Natural killer cell (primary cell): ENCODE results near the gene THNSL1. TPM values are rescaled to one million over a fixed set of nuclear protein-coding genes. Genes with fewer than 3 reads are reported as not detected.

ENCODE experiments used
- ATAC-seq, 3 donors: fragments of 150-1000 bp in 2 of 3; fragments of 200-7000 bp in 1 of 3; cut with Tn5 transposase; 1 replicate in 1 of 3; 2 replicates in 2 of 3; pipeline ENCODE4 v1.10.0; 2021; ENCODE audit warnings: mild to moderate bottlenecking in 2 of 3, moderate library complexity in 2 of 3
- DNase-seq, 2 donors: peaks; one replicate each; pipeline versions ENCODE4 v3.0.0 to v3.0.0-alpha.2; 2013 to 2021; ENCODE audit warnings: mixed read lengths in 1 of 2
- H3K27ac ChIP-seq: one replicate; pipeline ENCODE4 v1.5.1; 2013; ENCODE audit warnings: mild to moderate bottlenecking, low read length
- H3K27me3 ChIP-seq: one replicate; pipeline ENCODE4 v1.6.1; 2013; ENCODE audit warnings: low read length; ENCODE audit not compliant: control insufficient read depth, insufficient read depth
- H3K36me3 ChIP-seq: one replicate; pipeline ENCODE4 v1.6.1; 2013; ENCODE audit warnings: low read length; ENCODE audit not compliant: control insufficient read depth, insufficient read depth
- H3K4me1 ChIP-seq: one replicate; pipeline ENCODE4 v1.6.1; 2013; ENCODE audit warnings: low read length; ENCODE audit not compliant: control insufficient read depth, insufficient read depth
- H3K4me3 ChIP-seq: one replicate; pipeline ENCODE4 v1.5.1; 2013; ENCODE audit warnings: low read length
- H3K9me3 ChIP-seq: one replicate; pipeline ENCODE4 v1.6.1; 2013; ENCODE audit warnings: low read length; ENCODE audit not compliant: control insufficient read depth, insufficient read depth
- H3K27ac Mint-ChIP-seq, 2 donors: one replicate each; pipeline ENCODE4 v1.8.0; 2022; ENCODE audit warnings: mild to moderate bottlenecking in 2 of 2, mixed read lengths in 2 of 2, moderate library complexity in 1 of 2
- H3K27me3 Mint-ChIP-seq, 2 donors: one replicate each; pipeline ENCODE4 v1.8.0; 2022; ENCODE audit warnings: low read depth in 2 of 2, mixed read lengths in 2 of 2
- H3K36me3 Mint-ChIP-seq: one replicate; pipeline ENCODE4 v1.8.0; 2022; ENCODE audit warnings: mixed read lengths
- H3K4me1 Mint-ChIP-seq, 2 donors: one replicate each; pipeline ENCODE4 v1.8.0; 2022; ENCODE audit warnings: mixed read lengths in 2 of 2
- H3K4me3 Mint-ChIP-seq: one replicate; pipeline ENCODE4 v1.8.0; 2022; ENCODE audit warnings: mild to moderate bottlenecking, moderate library complexity, mixed read lengths
- H3K9me3 Mint-ChIP-seq, 2 donors: one replicate each; pipeline ENCODE4 v1.8.0; 2022; ENCODE audit warnings: mixed read lengths in 2 of 2
- CTCF ChIP-seq: fragments of 200-600 bp; IDR thresholded peaks from one replicate; pipeline ENCODE4 v1.8.0; 2022; ENCODE audit warnings: antibody characterized with exemption
- WGBS: methylation state at CpG from one replicate; pipeline ENCODE4 v1.1.7; 2013; ENCODE audit warnings: missing lambda C conversion rate; ENCODE audit not compliant: insufficient coverage; 5-methylcytosine and 5-hydroxymethylcytosine counted together
- intact Hi-C: fragments of 100-400 bp; cut with micrococcal nuclease; formaldehyde crosslinking; loops from one replicate; pipeline ENCODE4 v1.14.2; 2022
- total RNA-seq, 4 donors: library from RNA; stranded (reverse); fragments of 120-200 nt in 1 of 4; gene quantifications; one replicate each; pipeline versions ENCODE4 v1.2.3 to v1.2.4, GENCODE V29; 2013 to 2022

The THNSL1 gene
- total RNA-seq, 3 donors from 2014 or later (not counting 1 experiment from before 2014, with no cell fraction given): 1.2 to 2.9 (median 2.3) TPM

GRCh38 chr10:25056726-25057125, 40.3 kb downstream of the THNSL1 start:
- 80% methylated on average over 3 of the region's 3 CpGs for WGBS
- no peaks in the 10 kb centered on the region for H3K36me3 Mint-ChIP-seq
- intact Hi-C loops: no loop called here
- H3K27me3 ChIP-seq: no peaks in the 10 kb centered on the region
- H3K4me1 Mint-ChIP-seq: no peaks in the 10 kb centered on the region
- no peak for DNase-seq
- no peak overlapping the region for H3K27ac ChIP-seq
- no peak overlapping the region for H3K4me3 Mint-ChIP-seq
- peaks cover 0 to 6% of the 10 kb centered on the region in 2 donors for H3K27me3 Mint-ChIP-seq
- H3K27ac Mint-ChIP-seq: no peak overlapping the region
- H3K9me3 ChIP-seq: no peaks in the 10 kb centered on the region
- H3K36me3 ChIP-seq: no peaks in the 10 kb centered on the region
- H3K9me3 Mint-ChIP-seq: no peaks in the 10 kb centered on the region
- no peak for ATAC-seq
- no peak overlapping the region for H3K4me3 ChIP-seq
- no peak for TF ChIP-seq CTCF
- no peaks in the 10 kb centered on the region for H3K4me1 ChIP-seq

GRCh38 chr10:25057886-25058285, 41.5 kb downstream of the THNSL1 start:
- 50% methylated on average over 1 of the region's 4 CpGs for WGBS
- peaks cover 0 to 6% of the 10 kb centered on the region in 2 donors for H3K27me3 Mint-ChIP-seq
- no peaks in the 10 kb centered on the region for H3K9me3 Mint-ChIP-seq
- Histone ChIP-seq H3K27me3 (no peaks in the 10 kb centered on the region), H3K27ac (no peak overlapping the region), H3K9me3 (no peaks in the 10 kb centered on the region), H3K4me3 (no peak overlapping the region), H3K36me3 (no peaks in the 10 kb centered on the region), H3K4me1 (peaks cover 9% of the 10 kb centered on the region)
- H3K27ac Mint-ChIP-seq: no peak overlapping the region
- ATAC-seq (no peak), DNase-seq (no peak)
- intact Hi-C loops: no loop called here
- no peak overlapping the region for H3K4me3 Mint-ChIP-seq
- H3K4me1 Mint-ChIP-seq: peaks cover 8 to 11% of the 10 kb centered on the region in 2 donors
- H3K36me3 Mint-ChIP-seq: no peaks in the 10 kb centered on the region
- no peak for TF ChIP-seq CTCF

DNA sequence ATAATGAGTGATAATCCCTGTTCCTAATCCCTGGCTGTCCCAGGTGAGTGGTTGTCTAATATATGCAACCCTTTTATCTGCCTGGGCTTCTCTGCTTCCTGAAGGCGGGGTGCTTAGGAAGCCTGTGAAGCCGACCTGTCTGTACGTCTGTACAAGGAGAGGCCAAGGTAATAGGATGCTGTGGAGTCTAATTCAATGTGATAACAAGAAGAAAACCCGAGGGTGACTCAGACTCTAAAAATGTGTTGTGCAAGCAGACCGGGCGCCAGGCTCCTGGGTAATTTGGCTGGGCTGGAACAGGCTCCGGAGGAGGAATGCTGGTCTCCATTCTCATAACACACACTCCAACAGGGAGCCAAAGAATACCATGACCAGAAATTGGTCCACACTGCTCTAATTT, 43.6 kb downstream of the THNSL1 start:
- 95% methylated on average over 7 of the region's 7 CpGs for WGBS
- no peak for TF ChIP-seq CTCF
- peaks cover 15 to 22% of the 10 kb centered on the region in 2 donors for H3K4me1 Mint-ChIP-seq
- H3K27me3 ChIP-seq: no peaks in the 10 kb centered on the region
- no peaks in the 10 kb centered on the region for H3K9me3 Mint-ChIP-seq
- no peaks in the 10 kb centered on the region for H3K9me3 ChIP-seq
- intact Hi-C loops: no loop called here
- no peaks in the 10 kb centered on the region for H3K36me3 Mint-ChIP-seq
- no peak overlapping the region for H3K4me3 ChIP-seq
- H3K36me3 ChIP-seq: no peaks in the 10 kb centered on the region
- H3K27me3 Mint-ChIP-seq: peaks cover 0 to 2% of the 10 kb centered on the region in 2 donors
- peaks cover 16% of the 10 kb centered on the region for H3K4me1 ChIP-seq
- no peak for ATAC-seq
- DNase-seq: no peak
- H3K27ac Mint-ChIP-seq: no peak overlapping the region
- no peak overlapping the region for H3K4me3 Mint-ChIP-seq
- no peak overlapping the region for H3K27ac ChIP-seq

DNA sequence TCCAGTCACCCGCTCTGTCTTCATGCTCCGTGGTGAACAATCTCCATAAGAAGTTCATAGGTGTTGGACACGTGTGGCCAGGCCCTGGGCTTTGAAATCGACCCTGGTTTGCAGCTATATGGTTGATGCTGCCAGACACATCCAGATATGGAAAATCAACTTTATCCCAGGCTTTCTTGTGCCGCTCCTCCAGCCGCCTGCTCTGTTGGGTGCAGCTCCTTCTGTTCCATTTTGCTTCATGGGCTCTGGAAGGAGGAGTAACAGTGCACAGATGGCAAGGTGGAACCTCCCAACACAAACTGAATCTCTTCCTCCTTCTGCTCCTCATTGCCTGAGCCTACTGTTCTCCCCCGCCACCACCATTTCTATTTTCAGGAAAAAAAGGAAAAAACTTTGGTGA, 44.7 kb downstream of the THNSL1 start:
- 90% methylated on average over 7 of the region's 7 CpGs for WGBS
- Histone ChIP-seq H3K4me1 (peaks cover 16% of the 10 kb centered on the region), H3K36me3 (no peaks in the 10 kb centered on the region), H3K27me3 (no peaks in the 10 kb centered on the region), H3K4me3 (no peak overlapping the region), H3K27ac (no peak overlapping the region), H3K9me3 (no peaks in the 10 kb centered on the region)
- Mint-ChIP-seq H3K9me3 (no peaks in the 10 kb centered on the region), H3K4me3 (no peak overlapping the region), H3K27me3 (peaks cover 0 to 1% of the 10 kb centered on the region in 2 donors), H3K27ac (peak overlapping the region in 1 of 2 donors; percentile 84), H3K4me1 (peaks cover 15 to 22% of the 10 kb centered on the region in 2 donors), H3K36me3 (no peaks in the 10 kb centered on the region)
- intact Hi-C loops: no loop called here
- ATAC-seq (no peak), DNase-seq (no peak)
- no peak for TF ChIP-seq CTCF
